Hepatic stellate cell (primary cell): ENCODE data around the gene TUBA8.
"Not testable (repeated sequence)": the region's sequence is repeated elsewhere in the genome, so short reads cannot be mapped to it uniquely, and the experiment has no call there.

Source experiments
- DNase-seq: peaks from one replicate; pipeline ENCODE4 v3.0.0; 2011; ENCODE audit warnings: low spot score

Gene TUBA8

GRCh38 chr22:18077639-18078328 lies 32.8 kb upstream of the TUBA8 start, which contains the start of gene PEX26:
Gene PEX26, plus strand, starts transcription at chr22:18077990. Its CDS starts 387 bp downstream, at chr22:18078377.
- DNase-seq: peak; percentile 94

GRCh38 chr22:18078329-18079041 lies 32.1 kb upstream of the TUBA8 start:
- peak; percentile 37 for DNase-seq

- DNase-seq: no peak
Measured at GRCh38 chr22:18079706-18080233, 30.8 kb upstream of the TUBA8 start.

GRCh38 chr22:18081416-18081815 lies 29.2 kb upstream of the TUBA8 start:
- no peak for DNase-seq

GRCh38 chr22:18082467-18082866 lies 28.1 kb upstream of the TUBA8 start:
- no peak for DNase-seq

- DNase-seq: no peak
Measured at GRCh38 chr22:18083406-18083805, 27.2 kb upstream of the TUBA8 start.

GRCh38 chr22:18085188-18085587 lies 25.4 kb upstream of the TUBA8 start:
- no peak for DNase-seq

- DNase-seq: no peak
Measured at GRCh38 chr22:18087350-18087855, 23.2 kb upstream of the TUBA8 start.

- DNase-seq: no peak
Measured at GRCh38 chr22:18088825-18089568, 21.6 kb upstream of the TUBA8 start.

- DNase-seq: no peak
Measured at GRCh38 chr22:18090286-18090685, 20.3 kb upstream of the TUBA8 start.

- DNase-seq: no peak
Measured at GRCh38 chr22:18091478-18091877, 19.1 kb upstream of the TUBA8 start.

GRCh38 chr22:18091916-18092526 lies 18.6 kb upstream of the TUBA8 start:
- DNase-seq: peak; percentile 80

- DNase-seq: no peak
Measured at GRCh38 chr22:18093661-18094060, 16.9 kb upstream of the TUBA8 start.

GRCh38 chr22:18095101-18095805 lies 15.4 kb upstream of the TUBA8 start:
- no peak for DNase-seq

- DNase-seq: no peak
Measured at GRCh38 chr22:18096823-18097222, 13.8 kb upstream of the TUBA8 start.

- no peak for DNase-seq
Measured at GRCh38 chr22:18100781-18101180, 9.8 kb upstream of the TUBA8 start.

GRCh38 chr22:18101536-18101935 lies 9.1 kb upstream of the TUBA8 start:
- DNase-seq: no peak

GRCh38 chr22:18103527-18104269 lies 6.9 kb upstream of the TUBA8 start:
- no peak for DNase-seq

GRCh38 chr22:18104566-18104965 lies 6.0 kb upstream of the TUBA8 start:
- DNase-seq: peak; percentile 81

GRCh38 chr22:18105981-18106380 lies 4.6 kb upstream of the TUBA8 start:
- not testable (repeated sequence) for DNase-seq
